ENCODE measurements around the gene OSBPL5. TPM values are rescaled to one million over a fixed set of nuclear protein-coding genes. Genes with fewer than 3 reads are reported as not detected.

The OSBPL5 gene
- total RNA-seq, 4 donors from 2014 or later = 14.1 to 67.6 (median 31.8) TPM

- DNase-seq (ENCODE audit: low spot score) (peak; percentile 70), ATAC-seq (ENCODE audit: low FRiP score) (peak; percentile 94)
- TF ChIP-seq CTCF (IDR thresholded peaks at IDR 0.05) = no peak
Observed at GRCh38 chr11:3049430-3050243, 115.5 kb downstream of the OSBPL5 start.

- TF ChIP-seq CTCF (IDR thresholded peaks at IDR 0.05) = no peak
- ATAC-seq (ENCODE audit: low FRiP score) (no peak), DNase-seq (ENCODE audit: low spot score) (no peak)
Observed at GRCh38 chr11:3047637-3048036, 117.5 kb downstream of the OSBPL5 start.

GRCh38 chr11:3046641-3047040 is 118.5 kb downstream of the OSBPL5 start:
- ATAC-seq (ENCODE audit: low FRiP score) (no peak), DNase-seq (ENCODE audit: low spot score) (no peak)
- no peak for TF ChIP-seq CTCF (IDR thresholded peaks at IDR 0.05)

GRCh38 chr11:3046190-3046589 is 118.9 kb downstream of the OSBPL5 start:
- no peak for ATAC-seq (ENCODE audit: low FRiP score)
- DNase-seq (ENCODE audit: low spot score) = no peak
- TF ChIP-seq CTCF (IDR thresholded peaks at IDR 0.05) = no peak

GRCh38 chr11:3044915-3045314 is 120.2 kb downstream of the OSBPL5 start:
- DNase-seq (ENCODE audit: low spot score) = no peak
- no peak for ATAC-seq (ENCODE audit: low FRiP score)
- TF ChIP-seq CTCF (IDR thresholded peaks at IDR 0.05) = no peak

GRCh38 chr11:3044004-3044403 is 121.1 kb downstream of the OSBPL5 start:
- no peak for TF ChIP-seq CTCF (IDR thresholded peaks at IDR 0.05)
- ATAC-seq (ENCODE audit: low FRiP score) (no peak), DNase-seq (ENCODE audit: low spot score) (no peak)

- no peak for DNase-seq (ENCODE audit: low spot score)
- peak; percentile 50 for ATAC-seq (ENCODE audit: low FRiP score)
- TF ChIP-seq CTCF (IDR thresholded peaks at IDR 0.05) = no peak
Observed at GRCh38 chr11:3043315-3043871, 121.7 kb downstream of the OSBPL5 start.

Measured in omental fat pad (tissue), 4 donors.